Measurements from ENCODE around the gene HARS1. TPM values are rescaled to one million over a fixed set of nuclear protein-coding genes. Genes with fewer than 3 reads are reported as not detected.

Gene HARS1
- total and polyA plus RNA-seq, 2 of the 13 experiments (the other 11 are each of a cell fraction or from before 2014, with no cell fraction given): 36.9 to 66.2 TPM

DNA sequence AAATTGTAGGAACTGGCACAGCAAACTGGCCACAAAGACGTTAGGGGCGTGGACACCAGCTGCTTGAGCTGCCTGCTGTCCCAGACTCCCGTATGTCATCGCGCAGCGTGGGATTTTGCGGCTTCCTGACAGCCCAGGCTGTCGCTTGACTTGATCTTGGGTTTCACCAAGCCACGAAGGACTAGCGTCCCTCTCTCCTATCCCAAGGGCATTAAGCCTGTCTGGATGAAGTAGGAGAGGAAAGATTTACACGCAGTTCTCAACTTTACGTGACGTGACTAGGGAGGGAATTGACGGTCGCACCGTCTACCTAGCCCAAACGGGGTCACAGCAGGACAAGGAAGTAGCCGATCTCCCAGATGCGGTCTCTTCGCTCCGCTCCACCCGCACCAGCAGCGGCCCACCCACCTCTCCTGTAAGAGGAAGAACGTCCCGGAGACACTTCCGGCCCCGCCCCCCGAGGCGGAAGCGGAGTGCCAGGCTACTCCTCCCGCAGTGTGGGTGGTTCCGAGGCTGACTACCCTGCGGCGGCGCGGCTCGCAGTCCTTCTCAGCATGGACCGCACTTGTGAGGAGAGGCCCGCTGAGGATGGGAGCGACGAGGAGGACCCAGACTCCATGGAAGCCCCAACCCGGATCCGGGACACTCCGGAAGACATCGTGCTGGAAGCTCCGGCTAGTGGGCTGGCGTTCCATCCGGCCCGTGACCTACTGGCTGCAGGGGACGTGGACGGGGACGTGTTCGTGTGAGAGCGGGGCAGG lies 26.6 kb downstream of the HARS1 start, which contains the start of gene WDR55 (continued):
- TF ChIP-seq ZBTB39 (CRISPR knock-in tag; IDR thresholded peaks at IDR 0.05) (no peak), RFX1 (IDR thresholded peaks at IDR 0.05) (no peak), PRMT3 (CRISPR knock-in tag; IDR thresholded peaks at IDR 0.05; ENCODE audit: borderline replicate concordance, low read depth) (0 out of 2 replicates have a peak, but pooled peaks have one; percentile 44), YEATS4 (CRISPR knock-in tag; IDR thresholded peaks at IDR 0.05; ENCODE audit: borderline replicate concordance) (peak; percentile 58), ARHGAP35 (CRISPR knock-in tag; IDR thresholded peaks at IDR 0.05; ENCODE audit: borderline replicate concordance) (peak; percentile 63; the same call in 1 of the 2 replicates), ZNF577 (CRISPR knock-in tag; IDR thresholded peaks at IDR 0.05; ENCODE audit: borderline replicate concordance, low read depth) (no peak), ZNF878 (CRISPR knock-in tag; IDR thresholded peaks at IDR 0.05) (0 out of 2 replicates have a peak, but pooled peaks have one; percentile 46), PHF5A (CRISPR knock-in tag; IDR thresholded peaks at IDR 0.05; ENCODE audit: low read depth, unreplicated experiment) (no peak), ZNF678 (CRISPR knock-in tag; IDR thresholded peaks at IDR 0.05) (no peak), HMGXB3 (CRISPR knock-in tag; IDR thresholded peaks at IDR 0.05; ENCODE audit: borderline replicate concordance) (peak; percentile 74; the same call in 1 of the 2 replicates), ZNF225 (CRISPR knock-in tag; IDR thresholded peaks at IDR 0.05) (peak; percentile 86), FOXO1 (CRISPR knock-in tag; IDR thresholded peaks at IDR 0.05) (no peak; the same call in 1 of the 2 replicates), ZBTB38 (CRISPR knock-in tag; IDR thresholded peaks at IDR 0.05) (peak; percentile 79), TAF15 (IDR thresholded peaks at IDR 0.05; ENCODE audit: low read depth, low read length, poor library complexity, severe bottlenecking) (no peak), SP4 (CRISPR knock-in tag; IDR thresholded peaks at IDR 0.05) (peak; percentile 89), ZNF510 (CRISPR knock-in tag; IDR thresholded peaks at IDR 0.05; ENCODE audit: low read depth) (no peak), MED1 (CRISPR knock-in tag; IDR thresholded peaks at IDR 0.05) (peak; percentile 71), THAP8 (CRISPR knock-in tag; IDR thresholded peaks at IDR 0.05; ENCODE audit: borderline replicate concordance) (no peak), NFYB (CRISPR knock-in tag; IDR thresholded peaks at IDR 0.05) (no peak), RBM22 (optimal IDR thresholded peaks at IDR 0.05; ENCODE audit: low read length) (no peak), ZBTB21 (CRISPR knock-in tag; IDR thresholded peaks at IDR 0.05) (no peak), TOPORS (CRISPR knock-in tag; IDR thresholded peaks at IDR 0.05) (no peak), ZNF34 (CRISPR knock-in tag; IDR thresholded peaks at IDR 0.05; ENCODE audit: borderline replicate concordance) (no peak)
